HCT116 (cell line): Measurements from ENCODE around the gene EPGN. TPM values are rescaled to one million over a fixed set of nuclear protein-coding genes. Genes with fewer than 3 reads are reported as not detected.

Experiments
- ATAC-seq: fragments of 200-7000 bp; cut with Tn5 transposase; 2 replicates; pipeline ENCODE4 v1.9.1; 2020; ENCODE audit warnings: mild to moderate bottlenecking, moderate library complexity
- BruUV-seq: library from RNA; stranded (reverse); fragments of 400-500 nt; replicated peaks from 2 replicates; lab custom pipeline; 2021; lab: Mats Ljungman, UMichigan
- CTCF ChIA-PET: fragments of 300-600 bp; sonication (Branson Sonifier 250); formaldehyde crosslinking; loops from one replicate; lab custom pipeline; 2021; ENCODE audit warnings: antibody characterized with exemption; lab: Charles Lee
- POLR2A ChIA-PET: fragments of 300-600, 350-600 bp; sonication (Branson Sonifier 250); formaldehyde crosslinking; loops from one replicate; lab custom pipeline; 2021; ENCODE audit warnings: antibody characterized with exemption; lab: Charles Lee
- RAD21 ChIA-PET, 2 experiments: fragments of 300-600 bp; sonication (Branson Sonifier 250); formaldehyde crosslinking; loops; one replicate each; lab custom pipeline; 2023; ENCODE audit warnings: low total read pairs in 2 of 2; ENCODE audit not compliant: uncharacterized antibody in 2 of 2, unreplicated experiment in 2 of 2, low non-redundant PET in 1 of 2; lab: Charles Lee
- DNase-seq: peaks from one replicate; pipeline ENCODE4 v3.0.0-alpha.2; 2010; ENCODE audit warnings: low read depth, low spot score
- H2AFZ ChIP-seq: fragments of 200-600 bp; shearing (Covaris generic), sonication (generic); 2 replicates; pipeline ENCODE4 v1.6.1; 2017; ENCODE audit warnings: low read depth, mixed run types, mixed read lengths, antibody characterized with exemption, low read length; ENCODE audit not compliant: poor library complexity, severe bottlenecking
- H3K27ac ChIP-seq: 2 replicates; pipeline ENCODE4 v1.5.1; 2012; ENCODE audit warnings: low read depth, low read length
- H3K27me3 ChIP-seq: fragments of 200-600 bp; sonication (generic); 2 replicates; pipeline ENCODE4 v1.6.1; 2016; ENCODE audit warnings: mixed run types, low read length, mixed read lengths; ENCODE audit not compliant: insufficient read depth
- H3K36me3 ChIP-seq, 2 experiments: fragments of 200-500 bp in 1 of 2; fragments of 200-600 bp in 1 of 2; sonication (Bioruptor generic) in 1 of 2; sonication (generic) in 1 of 2; 2 replicates each; pipeline versions ENCODE4 v1.5.1 to v1.6.1; 2014 to 2016; ENCODE audit warnings: low read length in 2 of 2, inconsistent platforms in 1 of 2, mixed read lengths in 1 of 2, mixed run types in 1 of 2; ENCODE audit not compliant: insufficient read depth in 2 of 2, control insufficient read depth in 1 of 2
- H3K4me1 ChIP-seq, 2 experiments: fragments of 200-600 bp in 1 of 2; sonication (generic) in 1 of 2; 2 replicates each; pipeline versions ENCODE4 v1.5.1 to v1.6.1; 2012 to 2017; ENCODE audit warnings: low read length in 2 of 2, inconsistent platforms in 1 of 2, mild to moderate bottlenecking in 1 of 2, mixed read lengths in 1 of 2, mixed run types in 1 of 2, moderate library complexity in 1 of 2; ENCODE audit not compliant: insufficient read depth in 2 of 2, control insufficient read depth in 1 of 2
- H3K4me2 ChIP-seq: fragments of 200-600 bp; sonication (generic); 2 replicates; pipeline ENCODE4 v1.6.1; 2017; ENCODE audit warnings: mixed run types, low read length, mixed read lengths
- H3K4me3 ChIP-seq, 2 experiments: fragments of 200-600 bp in 1 of 2; sonication (generic) in 1 of 2; replicated peaks in 1 of 2; 2 replicates each; pipeline ENCODE4 v1.5.1; 2011 to 2016; ENCODE audit warnings: low read length in 2 of 2, control low read depth in 1 of 2, low read depth in 1 of 2, mild to moderate bottlenecking in 1 of 2, mixed read lengths in 1 of 2, mixed run types in 1 of 2
- H3K79me2 ChIP-seq: fragments of 200-600 bp; sonication (generic); 2 replicates; pipeline ENCODE4 v1.6.1; 2017; ENCODE audit warnings: mild to moderate bottlenecking, mixed run types, low read length, moderate library complexity, mixed read lengths; ENCODE audit not compliant: insufficient read depth
- H3K9ac ChIP-seq: fragments of 200-600 bp; sonication (generic); 2 replicates; pipeline ENCODE4 v1.6.1; 2016; ENCODE audit warnings: low read length, mixed read lengths
- H3K9me2 ChIP-seq: fragments of 200-600 bp; sonication (generic), shearing (Covaris generic); 2 replicates; pipeline ENCODE4 v1.6.1; 2017; ENCODE audit warnings: mixed run types, mild to moderate bottlenecking, moderate library complexity; ENCODE audit not compliant: insufficient read depth
- H3K9me3 ChIP-seq, 2 experiments: fragments of 200-500 bp in 1 of 2; fragments of 200-600 bp in 1 of 2; sonication (Bioruptor generic) in 1 of 2; sonication (generic) in 1 of 2; 2 replicates each; pipeline ENCODE4 v1.6.1; 2014 to 2017; ENCODE audit warnings: low read length in 2 of 2, mixed read lengths in 2 of 2, inconsistent platforms in 1 of 2, low read depth in 1 of 2, mild to moderate bottlenecking in 1 of 2, mixed run types in 1 of 2, moderate library complexity in 1 of 2; ENCODE audit not compliant: control insufficient read depth in 1 of 2, insufficient read depth in 1 of 2
- H4K20me1 ChIP-seq: fragments of 200-600 bp; sonication (generic), shearing (Covaris generic); 2 replicates; pipeline ENCODE4 v1.6.1; 2017; ENCODE audit warnings: mixed run types, mild to moderate bottlenecking, moderate library complexity; ENCODE audit not compliant: insufficient read depth
- ATF3 ChIP-seq: IDR thresholded peaks from 2 replicates; pipeline ENCODE4 v1.6.1; 2012
- CBX3 ChIP-seq: IDR thresholded peaks from 2 replicates; pipeline ENCODE4 v1.6.1; 2012; ENCODE audit warnings: low read depth
- CEBPB ChIP-seq: IDR thresholded peaks from 2 replicates; pipeline ENCODE4 v1.6.1; 2012; ENCODE audit warnings: low read depth
- CTCF ChIP-seq, 3 experiments: fragments of 200-600 bp in 1 of 3; sonication (generic) in 1 of 3; IDR thresholded peaks in 2 of 3; conservative IDR thresholded peaks in 1 of 3; 2 replicates each; pipeline ENCODE4 v1.5.1; 2012 to 2017; ENCODE audit warnings: low read depth in 2 of 3, low read length in 2 of 3, antibody characterized with exemption in 1 of 3, borderline replicate concordance in 1 of 3, control low read depth in 1 of 3, mild to moderate bottlenecking in 1 of 3, mixed read lengths in 1 of 3, mixed run types in 1 of 3, moderate library complexity in 1 of 3; ENCODE audit not compliant: insufficient read depth in 1 of 3
- EGR1 ChIP-seq: IDR thresholded peaks from 2 replicates; pipeline ENCODE4 v1.6.1; 2012; ENCODE audit warnings: low read depth
- FOSL1 ChIP-seq: IDR thresholded peaks from 2 replicates; pipeline ENCODE4 v1.6.1; 2012; ENCODE audit warnings: low read depth
- POLR2A ChIP-seq: IDR thresholded peaks from 2 replicates; pipeline ENCODE4 v1.7.0; 2011; ENCODE audit warnings: borderline replicate concordance; ENCODE audit not compliant: insufficient read depth, insufficient read length; ENCODE audit errors: extremely low read depth
- POLR2AphosphoS5 ChIP-seq: IDR thresholded peaks from 2 replicates; pipeline ENCODE4 v1.6.1; 2011; ENCODE audit warnings: mild to moderate bottlenecking, low read depth, low read length, moderate library complexity
- RAD21 ChIP-seq: IDR thresholded peaks from 2 replicates; pipeline ENCODE4 v1.6.1; 2012; ENCODE audit warnings: low read depth, mild to moderate bottlenecking
- REST ChIP-seq: IDR thresholded peaks from 2 replicates; pipeline ENCODE4 v1.6.1; 2012; ENCODE audit warnings: low read depth
- SIN3A ChIP-seq: IDR thresholded peaks from 2 replicates; pipeline ENCODE4 v1.6.1; 2012; ENCODE audit warnings: low read depth
- SP1 ChIP-seq: IDR thresholded peaks from 2 replicates; pipeline ENCODE4 v1.6.1; 2012; ENCODE audit warnings: low read depth
- TCF7L2 ChIP-seq: IDR thresholded peaks from 2 replicates; pipeline ENCODE4 v1.7.0; 2011; ENCODE audit warnings: borderline replicate concordance, inconsistent platforms; ENCODE audit not compliant: insufficient read depth, insufficient read length; ENCODE audit errors: extremely low read depth
- YY1 ChIP-seq: IDR thresholded peaks from 2 replicates; pipeline ENCODE4 v1.6.1; 2011; ENCODE audit warnings: low read length, low read depth, moderate library complexity, mild to moderate bottlenecking; ENCODE audit not compliant: insufficient replicate concordance; ENCODE audit errors: extremely low read depth
- ZFX ChIP-seq: fragments of 450-650 bp; IDR thresholded peaks from 2 replicates; pipeline ENCODE4 v1.6.1; 2017
- ZNF274 ChIP-seq: fragments of 200-500 bp; sonication (Bioruptor generic); IDR thresholded peaks from 2 replicates; pipeline ENCODE4 v1.6.1; 2014; ENCODE audit warnings: mild to moderate bottlenecking, low read depth, low read length, inconsistent platforms
- intact Hi-C: fragments of 100-400 bp; cut with micrococcal nuclease; formaldehyde crosslinking; loops from 2 replicates; pipeline ENCODE4 v1.10.0; 2022
- total RNA-seq: library from RNA; stranded (reverse); gene quantifications from one replicate; pipeline ENCODE4 v1.2.1, GENCODE V29; 2021; ENCODE audit not compliant: unreplicated experiment
- TF ChIP-seq, protein P1 (sequence below): IDR thresholded peaks from 2 replicates; pipeline ENCODE4 v1.6.1; 2011; ENCODE audit warnings: mild to moderate bottlenecking, low read length, moderate library complexity; ENCODE audit not compliant: insufficient replicate concordance; ENCODE audit errors: extremely low read depth
- TF ChIP-seq, protein P2 (sequence below): IDR thresholded peaks from 2 replicates; pipeline ENCODE4 v1.6.1; 2012

The EPGN gene
- total RNA-seq, 1 experiment from 2014 or later: 1.5 TPM

- Histone ChIP-seq H3K9me2 (no peaks in the 10 kb centered on the region), H4K20me1 (no peaks in the 10 kb centered on the region), H3K4me2 (peak overlapping the region; percentile 81), H3K36me3 (no peaks in the 10 kb centered on the region; a peak in 1 of 4 replicates), H3K4me3 (peak overlapping the region; percentile 10 to 41; a peak in 3 of 4 replicates), H2AFZ (no peak overlapping the region), H3K4me1 (peaks cover 29 to 61% of the 10 kb centered on the region in 2 experiments), H3K27ac (peak overlapping the region; percentile 58), H3K9me3 (no peaks in the 10 kb centered on the region), H3K9ac (peak overlapping the region; percentile 35), H3K79me2 (peaks cover 7% of the 10 kb centered on the region; the same call in 1 of the 2 replicates), H3K27me3 (no peaks in the 10 kb centered on the region)
- DNase-seq (peak; percentile 98), ATAC-seq (peak; percentile 95)
- intact Hi-C loops: loop anchor here (1.0 to 10.0 kb wide), 7 partner anchors 44 to 964 kb away; partner anchors contain the start of genes BTC and EREG
- RAD21 ChIA-PET: interaction anchor here (0.5 to 1.6 kb wide), 11 partner anchors 43 to 358 kb away, joined by 3 to 5 read pairs (median 3); partner anchors contain the start of gene EREG (in 1 of the 2)
- BruUV-seq: no TSS peak
- POLR2A ChIA-PET: interaction anchor here (1.0 to 3.5 kb wide), 14 partner anchors 13 to 351 kb away, joined by 5 to 17 read pairs (median 6); partner anchors contain the start of genes AREG and EREG
- CTCF ChIA-PET: interaction anchor here (0.6 to 3.3 kb wide), 22 partner anchors 8 to 941 kb away, joined by 3 to 42 read pairs (median 4); partner anchors contain the start of gene EPGN
- TF ChIP-seq POLR2A (no peak), CTCF (IDR thresholded peaks at IDR 0.05 in 2 of 3, conservative IDR thresholded peaks at IDR 0.05 in 1 of 3; ENCODE audit: borderline replicate concordance in 1 of 3, insufficient read depth in 1 of 3, low read depth in 2 of 3, low read length in 2 of 3) (peak; percentile 59 to 86 (median 71)), TCF7L2 (peak; percentile 98), SIN3A (peak; percentile 99), ATF3 (no peak; the same call in 1 of the 2 replicates), ZFX (no peak), CEBPB (peak; percentile 79), CBX3 (peak; percentile 93), YY1 (no peak), SP1 (peak; percentile 92), FOSL1 (peak; percentile 86), POLR2AphosphoS5 (peak; percentile 91), REST (no peak), ZNF274 (no peak), RAD21 (peak; percentile 96), EGR1 (0 out of 2 replicates have a peak, but pooled peaks have one; percentile 48)
- TF ChIP-seq, protein P1, sequence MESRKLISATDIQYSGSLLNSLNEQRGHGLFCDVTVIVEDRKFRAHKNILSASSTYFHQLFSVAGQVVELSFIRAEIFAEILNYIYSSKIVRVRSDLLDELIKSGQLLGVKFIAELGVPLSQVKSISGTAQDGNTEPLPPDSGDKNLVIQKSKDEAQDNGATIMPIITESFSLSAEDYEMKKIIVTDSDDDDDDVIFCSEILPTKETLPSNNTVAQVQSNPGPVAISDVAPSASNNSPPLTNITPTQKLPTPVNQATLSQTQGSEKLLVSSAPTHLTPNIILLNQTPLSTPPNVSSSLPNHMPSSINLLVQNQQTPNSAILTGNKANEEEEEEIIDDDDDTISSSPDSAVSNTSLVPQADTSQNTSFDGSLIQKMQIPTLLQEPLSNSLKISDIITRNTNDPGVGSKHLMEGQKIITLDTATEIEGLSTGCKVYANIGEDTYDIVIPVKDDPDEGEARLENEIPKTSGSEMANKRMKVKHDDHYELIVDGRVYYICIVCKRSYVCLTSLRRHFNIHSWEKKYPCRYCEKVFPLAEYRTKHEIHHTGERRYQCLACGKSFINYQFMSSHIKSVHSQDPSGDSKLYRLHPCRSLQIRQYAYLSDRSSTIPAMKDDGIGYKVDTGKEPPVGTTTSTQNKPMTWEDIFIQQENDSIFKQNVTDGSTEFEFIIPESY: peak; percentile 62
- TF ChIP-seq, protein P2, sequence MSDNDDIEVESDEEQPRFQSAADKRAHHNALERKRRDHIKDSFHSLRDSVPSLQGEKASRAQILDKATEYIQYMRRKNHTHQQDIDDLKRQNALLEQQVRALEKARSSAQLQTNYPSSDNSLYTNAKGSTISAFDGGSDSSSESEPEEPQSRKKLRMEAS: peak; percentile 91
Measured at GRCh38 chr4:74320559-74321118, 12.4 kb downstream of the EPGN start.
